GM19193 (cell line): ENCODE data around the gene ARSG.

ENCODE experiments used
- POLR2A ChIP-seq: IDR thresholded peaks from 4 replicates; pipeline ENCODE4 v1.6.1; 2011; ENCODE audit not compliant: insufficient read depth, insufficient read length; ENCODE audit errors: extremely low read depth

ARSG gene

GRCh38 chr17:68288804-68289203 is 2.5 kb upstream of the ARSG start:
- no peak for TF ChIP-seq POLR2A

- no peak for TF ChIP-seq POLR2A
These were observed 1.8 kb upstream of the ARSG start for GRCh38 chr17:68289473-68289872.

- TF ChIP-seq POLR2A, result no peak
These were observed 1.4 kb upstream of the ARSG start for GRCh38 chr17:68289936-68290267.

GRCh38 chr17:68290268-68290954 is 884 bp upstream of the ARSG start:
- TF ChIP-seq POLR2A, result peak; percentile 56

- peak; percentile 84 for TF ChIP-seq POLR2A
These were observed 767 bp downstream of the ARSG start for GRCh38 chr17:68291836-68292688.

GRCh38 chr17:68292689-68293040 is 1.4 kb downstream of the ARSG start:
- no peak for TF ChIP-seq POLR2A

- no peak for TF ChIP-seq POLR2A
These were observed 2.3 kb downstream of the ARSG start for GRCh38 chr17:68293490-68294195.

GRCh38 chr17:68294196-68294555 is 2.9 kb downstream of the ARSG start:
- no peak for TF ChIP-seq POLR2A

- TF ChIP-seq POLR2A, result no peak
These were observed 3.3 kb downstream of the ARSG start for GRCh38 chr17:68294617-68295016.

GRCh38 chr17:68295086-68295485 is 3.8 kb downstream of the ARSG start:
- no peak for TF ChIP-seq POLR2A

GRCh38 chr17:68296217-68297191 is 5.2 kb downstream of the ARSG start:
- TF ChIP-seq POLR2A, result no peak

GRCh38 chr17:68297195-68297594 is 5.9 kb downstream of the ARSG start:
- no peak for TF ChIP-seq POLR2A

- TF ChIP-seq POLR2A, result no peak
These were observed 7.3 kb downstream of the ARSG start for GRCh38 chr17:68298601-68299000.

- TF ChIP-seq POLR2A, result no peak
These were observed 8.5 kb downstream of the ARSG start for GRCh38 chr17:68299817-68300216.

GRCh38 chr17:68301438-68301959 is 10.2 kb downstream of the ARSG start:
- no peak for TF ChIP-seq POLR2A

GRCh38 chr17:68302066-68302564 is 10.8 kb downstream of the ARSG start:
- no peak for TF ChIP-seq POLR2A
